Measurements from ENCODE around the gene KRT74.

The KRT74 gene

GRCh38 chr12:52534482-52534881 lies 39.2 kb downstream of the KRT74 start:
- no peak for DNase-seq

DNA sequence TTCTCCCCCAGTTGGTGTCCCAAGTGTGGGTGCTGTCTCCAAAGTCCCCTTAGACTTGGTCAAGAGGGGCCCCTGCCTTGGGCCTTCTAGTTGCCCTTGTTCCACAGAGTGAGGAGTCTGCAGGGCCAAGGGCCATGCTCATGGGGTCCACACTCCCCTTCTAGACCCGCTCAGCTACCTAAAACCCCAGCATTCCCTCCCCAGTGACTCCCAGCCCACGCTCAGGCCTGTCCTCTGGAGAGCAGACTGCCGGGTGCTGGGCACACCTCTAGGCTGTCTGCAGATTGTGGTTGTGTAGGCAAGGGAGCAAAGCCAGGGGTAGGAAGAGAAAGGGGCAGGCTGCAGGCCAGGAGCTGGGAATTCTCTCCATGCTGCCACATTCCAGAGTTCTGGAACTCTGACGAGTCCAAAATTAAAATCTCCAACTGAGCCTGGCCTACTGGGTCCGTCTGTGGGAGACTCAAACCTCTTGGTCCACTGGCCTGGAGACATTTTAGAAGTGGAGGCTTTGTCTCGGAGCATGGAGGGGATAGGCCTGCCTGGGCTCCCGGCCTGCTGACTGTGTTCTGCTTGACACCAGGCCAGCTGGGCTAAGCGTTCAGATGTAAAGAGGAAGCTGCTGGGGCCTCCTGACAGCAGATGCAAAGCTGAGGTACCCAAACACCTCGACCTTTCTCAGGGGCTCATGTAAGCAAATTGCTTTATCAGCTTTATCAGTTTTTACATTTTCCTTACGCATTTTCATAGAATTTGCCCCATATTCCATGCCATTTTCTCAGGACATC lies 39.8 kb downstream of the KRT74 start:
- DNase-seq, result no peak

DNA sequence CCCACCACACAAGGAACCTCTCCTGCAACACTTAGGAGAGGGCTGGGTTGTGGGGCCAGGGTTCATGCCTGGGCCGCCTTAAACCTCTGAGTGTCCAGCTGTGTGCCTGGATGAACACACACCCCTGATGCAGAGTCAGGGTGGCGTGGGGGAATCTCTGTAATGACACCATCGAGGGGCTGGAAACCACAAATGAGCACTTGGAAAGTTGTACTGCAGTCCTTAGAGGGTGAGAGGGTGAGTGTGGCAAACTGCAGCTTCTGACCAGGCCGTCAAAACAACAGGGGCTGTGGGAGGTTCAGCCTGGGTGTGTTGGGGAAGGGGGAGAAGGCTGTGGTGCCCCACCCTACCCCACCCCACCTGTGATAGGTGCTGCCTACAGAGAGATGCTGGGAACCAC lies 41.0 kb downstream of the KRT74 start:
- no peak for DNase-seq

DNA sequence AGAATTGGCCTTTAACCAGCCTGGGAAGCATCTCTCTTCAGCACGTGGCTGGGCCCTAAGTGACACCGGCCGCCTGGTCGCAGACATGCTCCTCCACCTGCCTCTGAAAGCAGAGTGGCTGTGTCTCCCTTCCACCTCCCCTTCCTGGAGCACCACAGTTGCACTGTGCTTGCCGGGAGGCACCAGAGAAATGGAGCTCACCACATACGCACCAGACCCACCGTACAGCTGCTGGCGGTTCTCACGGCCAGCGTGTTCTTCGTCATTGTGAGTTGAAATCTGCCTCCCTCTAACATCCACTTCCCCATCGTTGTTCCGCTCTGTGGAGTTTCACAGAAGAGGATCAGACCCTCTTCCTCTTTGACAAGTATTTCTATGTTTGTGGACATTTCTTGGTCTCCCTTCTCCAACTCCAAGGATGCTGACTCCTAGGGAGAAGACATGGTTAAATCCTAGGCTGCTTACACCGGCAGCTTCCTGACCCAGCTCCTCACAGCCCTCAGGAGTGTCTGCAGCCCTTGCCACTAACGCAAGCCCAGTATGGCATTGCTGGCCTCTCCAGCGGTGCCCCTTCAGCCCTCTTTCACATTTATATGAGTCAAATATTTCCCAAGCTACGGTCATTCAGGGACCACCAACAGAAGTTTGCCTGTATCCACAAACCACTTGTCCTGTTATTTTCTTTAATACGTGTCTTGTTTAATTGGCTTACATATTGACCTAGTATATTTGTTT lies 41.9 kb downstream of the KRT74 start:
- no peak for DNase-seq

DNA sequence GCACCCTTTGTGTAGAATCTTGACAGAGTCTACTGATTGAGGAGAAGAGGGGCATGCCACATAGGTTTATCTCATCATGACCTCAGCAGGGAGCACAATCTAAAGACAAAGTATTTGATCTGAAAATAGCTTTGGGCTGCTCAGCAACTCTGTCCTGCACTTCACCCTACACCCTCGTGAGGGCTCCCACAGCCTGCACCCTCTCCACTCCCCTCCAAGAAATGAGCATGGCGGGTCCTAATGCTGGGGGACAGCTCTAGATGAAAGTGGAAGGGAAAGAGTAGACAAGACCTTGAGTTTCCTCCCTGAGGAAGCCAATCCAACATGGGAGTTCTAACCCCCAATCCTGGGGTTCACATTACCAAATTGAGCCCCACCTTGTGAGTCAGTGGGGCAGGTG lies 42.7 kb downstream of the KRT74 start:
- no peak for DNase-seq

DNA sequence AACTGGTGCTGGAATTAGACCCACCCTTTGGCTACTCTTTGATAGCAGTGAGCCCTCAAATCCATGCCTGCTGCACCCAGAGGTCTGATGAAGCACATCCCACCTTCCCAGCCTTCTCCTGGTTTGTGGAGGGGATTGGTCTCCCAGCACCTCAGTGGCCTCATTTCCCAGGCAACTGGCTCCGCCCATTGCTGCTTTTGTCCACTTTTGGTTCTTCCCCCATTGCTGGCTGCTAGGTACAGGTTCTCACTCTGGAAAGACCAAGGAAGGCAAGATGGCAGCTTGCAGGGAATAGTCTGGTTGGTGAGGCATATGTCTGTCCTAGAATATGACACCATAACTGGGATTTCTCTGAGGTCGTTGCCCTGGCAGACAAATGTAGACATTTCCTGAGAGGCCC lies 43.3 kb downstream of the KRT74 start:
- DNase-seq, result no peak

DNA sequence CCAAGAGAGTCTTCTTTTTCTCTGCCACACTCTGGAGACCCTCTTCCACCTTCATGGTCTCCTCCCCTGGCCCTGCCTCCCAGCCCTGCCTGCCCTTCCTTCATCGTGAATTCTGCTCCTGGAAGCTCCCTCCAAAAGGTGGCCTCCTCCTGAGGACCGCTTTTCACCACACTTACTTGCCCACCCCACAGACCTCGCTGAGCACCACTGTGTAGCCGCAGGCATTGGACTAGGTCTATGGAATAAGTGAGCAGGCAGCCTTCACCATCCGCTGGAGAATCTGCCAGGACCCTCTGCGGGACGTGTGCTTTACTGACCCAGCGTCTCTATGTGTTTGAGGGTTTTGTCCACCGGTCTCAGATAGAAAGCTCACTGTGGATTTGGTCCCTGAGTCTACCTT lies 43.8 kb downstream of the KRT74 start:
- no peak for DNase-seq

- DNase-seq, result no peak
These were observed 44.2 kb downstream of the KRT74 start for GRCh38 chr12:52529417-52529816.

GRCh38 chr12:52528641-52529143 lies 45.0 kb downstream of the KRT74 start:
- DNase-seq, result no peak

DNA sequence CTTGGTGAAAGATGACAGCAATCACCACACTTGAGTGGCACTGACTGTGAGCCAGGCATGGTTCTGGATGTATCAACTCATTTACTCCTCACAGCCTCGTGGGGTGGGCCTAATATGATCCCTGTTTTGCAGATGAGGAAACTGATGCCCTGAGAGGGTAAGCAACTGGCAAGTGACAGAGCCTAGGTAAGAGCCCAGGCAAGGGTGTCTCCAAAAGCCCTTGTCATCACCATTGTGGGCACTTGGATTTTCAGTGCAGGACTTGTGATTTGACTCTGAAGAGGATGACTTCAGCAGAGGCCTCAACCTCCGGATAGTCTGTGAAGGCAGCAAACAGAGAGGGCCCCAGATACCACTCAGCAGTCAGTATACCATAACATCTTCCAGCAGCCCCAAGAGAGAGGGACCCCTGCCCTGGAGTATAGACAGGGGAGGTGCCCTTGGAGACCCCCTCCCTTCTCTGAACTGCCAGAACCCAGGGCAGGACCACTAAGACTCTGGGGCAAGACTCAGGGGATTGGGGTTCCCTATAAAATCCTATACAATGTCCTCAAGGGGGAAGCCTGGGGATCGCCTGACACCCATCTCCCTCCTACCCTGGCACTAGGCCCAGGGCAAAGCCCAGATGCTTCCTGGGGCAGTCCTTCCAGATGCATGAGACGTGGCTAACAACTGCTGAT lies 46.4 kb downstream of the KRT74 start:
- DNase-seq, result no peak

DNA sequence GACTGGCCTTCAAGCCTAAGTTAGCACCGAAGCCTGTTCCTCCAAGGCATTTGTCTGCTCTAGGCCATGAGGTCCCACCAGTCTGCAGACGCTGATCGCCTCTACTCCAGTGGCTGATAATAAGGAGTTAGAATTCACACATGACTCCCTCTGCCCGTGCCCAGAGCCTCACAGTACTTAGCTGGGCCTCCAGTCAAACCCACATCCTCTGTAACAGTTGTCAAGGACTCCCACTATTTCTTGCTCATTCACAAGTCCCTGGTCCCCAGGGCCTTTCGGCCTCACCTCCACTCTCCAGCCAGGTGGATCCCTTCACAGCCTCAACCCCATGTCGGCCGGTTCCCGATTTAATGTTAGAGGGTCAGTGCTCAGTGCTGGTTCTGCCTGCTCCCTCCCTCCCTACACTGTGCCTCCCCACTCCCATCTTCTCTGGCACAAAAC lies 47.1 kb downstream of the KRT74 start:
- no peak for DNase-seq

DNA sequence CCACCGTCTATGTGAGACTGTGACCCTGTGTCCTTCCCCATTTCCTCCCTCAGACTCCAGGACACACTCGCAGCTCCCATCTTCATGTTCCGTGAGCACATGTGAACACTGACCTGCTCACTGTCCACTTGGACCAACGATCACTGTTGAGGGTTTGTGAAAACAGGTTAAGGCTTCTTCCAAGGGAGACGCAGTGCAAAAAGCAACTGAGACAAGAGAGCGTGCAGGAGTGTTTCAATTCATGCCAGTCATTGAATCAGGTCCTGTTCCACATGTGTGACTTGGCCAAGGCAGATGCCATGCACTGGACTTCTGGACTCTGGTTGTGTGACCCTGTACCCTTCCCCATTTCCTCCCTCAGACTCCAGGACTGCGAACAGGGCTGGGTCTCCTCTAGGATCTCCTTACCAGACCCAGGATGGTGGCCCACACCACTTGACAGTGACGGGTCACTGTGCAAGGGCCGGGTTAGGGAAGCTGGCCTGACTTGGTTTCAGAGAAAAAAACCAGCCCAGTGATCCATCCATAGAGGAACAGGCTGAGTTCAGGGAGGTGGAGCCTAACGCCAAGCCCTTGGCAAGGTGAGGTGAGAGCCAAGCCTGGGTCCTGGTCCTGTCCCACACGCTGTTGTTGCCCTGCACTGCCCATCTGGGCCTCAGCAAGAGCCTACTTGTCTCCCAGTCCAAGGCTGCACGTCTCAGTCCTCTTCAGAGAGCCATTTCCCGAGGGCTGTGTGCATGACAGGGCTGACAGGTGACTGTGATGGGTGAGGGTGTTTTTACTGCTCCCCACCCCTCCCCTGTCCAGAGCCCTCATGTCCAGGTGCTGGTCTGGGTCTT lies 47.8 kb downstream of the KRT74 start:
- no peak for DNase-seq

DNA sequence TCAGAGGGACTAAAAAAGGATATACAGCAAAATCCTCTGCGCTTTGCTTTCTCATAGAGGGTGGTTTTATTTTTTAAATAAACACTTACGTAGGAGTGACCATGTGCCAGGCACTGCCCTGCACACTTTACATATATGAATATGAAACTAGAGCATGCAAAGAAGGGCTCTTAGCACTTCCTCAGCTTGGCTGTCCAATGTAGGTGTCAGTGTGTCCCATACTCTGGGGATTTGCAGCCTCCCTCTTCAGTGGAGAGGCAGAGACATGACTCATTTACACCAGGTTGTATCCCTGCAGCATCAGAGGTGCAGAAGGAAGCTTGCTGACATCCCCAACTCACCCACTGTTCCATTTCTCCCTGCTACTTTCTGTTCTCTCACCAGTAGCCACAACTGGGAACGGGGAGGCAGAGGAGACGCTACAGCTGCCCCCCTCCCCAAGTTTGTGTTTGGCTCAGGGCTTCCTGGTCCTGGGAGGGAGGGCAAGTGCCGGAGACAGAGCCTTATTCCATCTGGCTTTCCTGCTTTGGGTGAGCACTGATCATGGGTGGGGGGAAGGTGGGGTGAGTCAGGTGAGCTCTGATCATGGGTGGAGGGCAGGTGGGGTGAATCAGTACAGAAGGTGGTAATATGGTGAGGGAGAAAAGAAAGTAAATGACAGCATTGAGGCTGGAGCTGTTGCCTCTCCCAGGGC lies 48.6 kb downstream of the KRT74 start:
- DNase-seq, result no peak

DNA sequence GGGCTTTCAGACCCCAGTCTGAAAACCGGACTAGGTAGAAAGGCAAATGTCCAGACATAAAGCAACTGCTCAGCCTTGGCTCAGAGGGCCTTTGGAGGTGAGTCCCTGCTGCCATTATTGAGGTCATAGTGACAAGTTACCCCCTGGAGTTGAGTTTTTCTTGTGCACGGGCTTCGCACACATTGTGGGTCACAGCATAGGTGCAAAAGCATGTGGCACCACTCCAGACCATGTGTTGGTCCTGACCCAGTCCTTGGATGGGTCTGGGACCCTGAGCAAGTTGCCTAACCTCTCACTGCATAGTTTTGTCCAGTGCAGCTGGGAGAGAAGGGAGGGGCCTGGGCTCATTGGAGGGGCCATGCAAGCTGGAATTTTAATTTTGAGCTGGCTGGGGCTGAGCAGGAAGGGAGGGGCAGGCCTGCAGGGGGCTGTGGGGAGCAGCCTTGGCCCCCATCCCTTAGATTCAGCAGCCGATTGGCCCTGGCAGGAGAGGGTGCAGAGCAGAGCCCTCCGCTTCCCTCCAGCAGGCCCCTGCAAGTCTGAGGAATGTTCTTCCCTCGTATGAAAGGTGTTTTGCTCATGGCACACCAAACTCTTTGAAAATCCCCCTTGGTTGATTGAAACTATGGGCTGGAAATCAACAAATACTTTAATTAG lies 49.3 kb downstream of the KRT74 start:
- no peak for DNase-seq

DNA sequence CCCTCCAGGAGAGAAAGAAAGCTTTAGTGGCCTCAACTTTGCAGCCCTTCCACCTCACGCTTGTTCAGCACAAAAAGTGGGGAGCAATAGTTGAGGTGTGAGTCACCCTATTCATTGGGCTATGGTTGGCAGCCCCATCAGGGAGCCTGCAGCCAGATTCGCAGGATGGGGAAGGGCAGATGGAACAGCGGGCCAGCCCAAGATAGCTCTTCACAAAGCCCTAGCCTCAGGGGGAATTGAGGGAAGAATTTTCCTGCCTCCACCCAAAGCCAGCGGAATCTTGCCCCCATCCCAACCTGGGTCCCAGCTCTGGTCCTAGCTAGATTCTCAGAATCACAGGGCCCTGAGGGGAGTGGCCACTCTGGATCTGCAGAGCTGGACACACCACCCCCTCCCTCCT lies 49.8 kb downstream of the KRT74 start:
- no peak for DNase-seq

GRCh38 chr12:52522346-52523011 lies 51.2 kb downstream of the KRT74 start:
- DNase-seq, result no peak

GRCh38 chr12:52521568-52522266 lies 51.9 kb downstream of the KRT74 start:
- no peak for DNase-seq

DNA sequence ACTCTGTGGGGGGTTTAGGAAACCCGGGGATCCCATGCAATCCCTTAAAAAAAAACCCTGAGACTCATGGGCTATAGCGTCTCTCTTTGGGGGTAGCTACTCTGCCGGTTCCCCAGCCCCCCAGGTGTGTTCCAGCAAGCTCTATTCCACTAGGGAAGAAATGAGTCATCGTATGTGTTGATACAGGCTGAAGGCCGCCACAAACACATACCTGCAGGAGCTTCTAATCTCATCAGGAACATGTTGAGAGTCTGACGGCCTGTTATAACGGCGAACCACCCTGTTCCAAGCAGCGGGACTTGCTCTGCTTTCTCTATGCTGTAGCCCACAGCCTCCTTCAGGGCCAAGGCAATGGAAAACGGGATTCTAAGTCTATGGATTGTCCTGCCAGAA lies 52.5 kb downstream of the KRT74 start:
- DNase-seq, result no peak

DNA sequence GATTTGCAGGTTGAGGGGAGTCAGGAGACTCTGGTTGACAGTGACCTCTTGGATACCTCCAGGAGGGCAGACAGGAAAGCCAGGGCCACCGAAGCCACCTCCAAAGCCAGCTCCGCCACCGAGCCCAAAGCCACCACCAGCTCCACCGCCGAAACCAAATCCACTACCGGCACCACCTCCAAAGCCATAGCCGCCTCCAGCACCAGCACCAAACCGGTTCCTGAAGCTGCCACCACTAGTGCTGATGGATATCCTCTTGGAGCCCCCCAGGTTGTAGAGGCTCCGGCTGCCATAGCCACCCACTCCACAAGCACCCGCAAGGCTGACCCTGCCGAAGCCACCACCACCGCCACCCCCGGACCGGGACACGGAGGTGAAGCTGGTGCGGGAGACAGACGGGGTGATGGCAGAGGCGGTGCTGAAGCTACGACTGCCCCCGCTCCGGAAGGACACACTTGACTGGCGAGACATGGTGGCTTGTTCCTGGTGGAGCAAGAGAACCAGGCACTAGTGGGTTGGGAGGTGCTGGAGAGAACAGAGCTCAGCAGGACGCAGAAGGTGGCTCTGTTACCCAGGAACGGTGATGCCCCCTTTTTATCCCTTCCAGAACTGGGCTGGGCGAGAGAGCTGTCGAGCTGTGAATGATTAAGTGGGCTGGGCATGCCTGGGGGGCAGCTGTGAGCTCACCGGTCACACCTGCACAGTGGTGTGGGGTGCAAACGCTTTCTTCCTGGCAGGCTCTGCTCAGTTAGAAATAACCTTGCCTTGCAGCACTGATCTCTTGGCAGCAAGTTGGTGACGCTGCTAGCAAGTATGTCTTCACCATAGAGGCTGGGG lies 53.6 kb downstream of the KRT74 start, which contains the start of gene KRT5:
TSS of gene KRT5 (minus strand) at position 569 of the 837 bp plus-strand sequence. CDS start at position 471, 98 bp downstream.
- no peak for DNase-seq

Measured in cortex of kidney (tissue), 1 donor.